Parathyroid adenoma (tissue), 2 donors: ENCODE results near the gene C15orf39.

ENCODE experiments used
- H2AFZ ChIP-seq: fragments of 300-600 bp; sonication (generic); one replicate; pipeline ENCODE4 v1.7.0; 2017; ENCODE audit warnings: antibody characterized with exemption, mild to moderate bottlenecking
- H3K27ac ChIP-seq: fragments of 300-600 bp; sonication (generic); one replicate; pipeline ENCODE4 v1.7.0; 2017
- H3K27me3 ChIP-seq: fragments of 300-600 bp; sonication (generic); one replicate; pipeline ENCODE4 v1.7.0; 2017; ENCODE audit warnings: low read length; ENCODE audit not compliant: control insufficient read depth, insufficient read depth
- H3K36me3 ChIP-seq: fragments of 300-600 bp; sonication (generic); one replicate; pipeline ENCODE4 v1.7.0; 2017; ENCODE audit warnings: low read length; ENCODE audit not compliant: control insufficient read depth, insufficient read depth
- H3K4me1 ChIP-seq: fragments of 300-600 bp; sonication (generic); one replicate; pipeline ENCODE4 v1.7.0; 2017; ENCODE audit warnings: control low read depth
- H3K4me2 ChIP-seq: fragments of 300-600 bp; sonication (generic); one replicate; pipeline ENCODE4 v1.7.0; 2017; ENCODE audit warnings: low read length
- H3K4me3 ChIP-seq: fragments of 300-600 bp; sonication (generic); one replicate; pipeline ENCODE4 v1.7.0; 2017; ENCODE audit warnings: low read depth, low read length
- H3K79me2 ChIP-seq: fragments of 300-600 bp; sonication (generic); one replicate; pipeline ENCODE4 v1.7.0; 2017; ENCODE audit warnings: control low read depth
- H3K9ac ChIP-seq: fragments of 300-600 bp; sonication (generic); one replicate; pipeline ENCODE4 v1.7.0; 2017; ENCODE audit warnings: mild to moderate bottlenecking
- H3K9me3 ChIP-seq: fragments of 300-600 bp; sonication (generic); one replicate; pipeline ENCODE4 v1.7.0; 2017; ENCODE audit warnings: low read length; ENCODE audit not compliant: control insufficient read depth
- TF ChIP-seq, protein P1 (sequence below): fragments of 300-600 bp; sonication (generic); IDR thresholded peaks from one replicate; pipeline ENCODE4 v1.7.0; 2017; ENCODE audit warnings: antibody characterized with exemption, mild to moderate bottlenecking
- donor health status: primary hyperparathyroidism.

Gene C15orf39

DNA sequence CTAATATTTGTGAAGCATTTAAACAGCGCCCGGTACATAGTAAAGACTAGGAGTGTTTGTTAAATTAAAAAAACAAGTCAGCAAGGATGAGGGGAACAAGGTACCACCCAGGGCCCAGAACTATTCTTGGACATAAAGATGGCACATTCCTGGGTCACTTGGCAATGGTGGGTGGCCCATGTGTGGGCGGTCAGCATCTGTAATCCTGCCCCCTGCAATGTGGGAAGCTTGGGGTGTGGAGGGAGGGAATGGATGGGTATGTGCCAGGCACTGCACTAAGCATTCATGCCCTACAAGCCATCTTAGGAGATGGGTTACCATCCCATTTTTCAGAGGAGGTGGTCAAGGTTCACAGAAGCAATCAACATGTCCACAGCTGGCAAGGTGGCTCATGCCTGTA is 7.3 kb upstream of the C15orf39 start:
- no peaks in the 10 kb centered on the region for H3K36me3 ChIP-seq

DNA sequence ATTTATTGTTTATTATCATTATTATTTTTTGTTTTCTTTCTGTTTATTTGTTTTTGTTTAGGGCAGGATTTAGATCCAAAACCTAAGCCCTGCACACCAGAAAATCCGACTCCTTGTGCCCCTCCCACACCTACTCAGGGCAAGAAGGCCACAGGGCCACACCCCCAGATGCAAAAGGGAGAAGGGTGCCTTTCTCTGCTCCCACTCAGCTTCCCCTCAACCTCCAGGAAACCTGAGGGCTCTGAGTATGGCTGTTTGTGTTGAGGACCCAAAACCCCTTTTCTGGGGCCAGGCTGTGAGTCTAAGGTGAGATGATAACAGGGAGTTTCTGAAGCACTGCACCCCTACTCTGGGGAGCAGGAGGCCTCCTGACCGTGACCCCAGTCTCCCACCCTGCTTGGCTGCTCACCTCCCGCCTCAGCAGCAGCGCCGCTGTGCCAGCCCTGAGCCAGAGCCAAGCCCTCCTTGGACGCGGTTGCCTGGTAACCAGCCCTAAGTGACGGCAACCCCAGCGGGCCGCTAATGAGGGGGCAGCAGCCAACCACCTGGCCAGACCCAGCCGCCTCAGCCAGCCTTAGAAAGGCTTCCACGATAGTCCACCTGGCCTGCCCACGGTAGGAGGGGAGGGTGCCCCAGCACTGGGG is 6.4 kb upstream of the C15orf39 start:
- Histone ChIP-seq H3K27me3 (no peaks in the 10 kb centered on the region), H3K4me3 (no peak overlapping the region), H3K9ac (no peak overlapping the region), H3K79me2 (no peaks in the 10 kb centered on the region), H3K9me3 (no peaks in the 10 kb centered on the region), H3K4me1 (peaks cover 13% of the 10 kb centered on the region), H3K36me3 (no peaks in the 10 kb centered on the region), H3K4me2 (no peak overlapping the region), H2AFZ (peak overlapping the region; percentile 81), H3K27ac (peak overlapping the region; percentile 94)
- TF ChIP-seq, protein P1, sequence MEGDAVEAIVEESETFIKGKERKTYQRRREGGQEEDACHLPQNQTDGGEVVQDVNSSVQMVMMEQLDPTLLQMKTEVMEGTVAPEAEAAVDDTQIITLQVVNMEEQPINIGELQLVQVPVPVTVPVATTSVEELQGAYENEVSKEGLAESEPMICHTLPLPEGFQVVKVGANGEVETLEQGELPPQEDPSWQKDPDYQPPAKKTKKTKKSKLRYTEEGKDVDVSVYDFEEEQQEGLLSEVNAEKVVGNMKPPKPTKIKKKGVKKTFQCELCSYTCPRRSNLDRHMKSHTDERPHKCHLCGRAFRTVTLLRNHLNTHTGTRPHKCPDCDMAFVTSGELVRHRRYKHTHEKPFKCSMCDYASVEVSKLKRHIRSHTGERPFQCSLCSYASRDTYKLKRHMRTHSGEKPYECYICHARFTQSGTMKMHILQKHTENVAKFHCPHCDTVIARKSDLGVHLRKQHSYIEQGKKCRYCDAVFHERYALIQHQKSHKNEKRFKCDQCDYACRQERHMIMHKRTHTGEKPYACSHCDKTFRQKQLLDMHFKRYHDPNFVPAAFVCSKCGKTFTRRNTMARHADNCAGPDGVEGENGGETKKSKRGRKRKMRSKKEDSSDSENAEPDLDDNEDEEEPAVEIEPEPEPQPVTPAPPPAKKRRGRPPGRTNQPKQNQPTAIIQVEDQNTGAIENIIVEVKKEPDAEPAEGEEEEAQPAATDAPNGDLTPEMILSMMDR, result no peak

More for the DNA sequence above, 7.3 kb upstream of the C15orf39 start:
- Histone ChIP-seq H3K4me3 (no peak overlapping the region), H3K27ac (no peak overlapping the region), H2AFZ (no peak overlapping the region), H3K27me3 (no peaks in the 10 kb centered on the region), H3K9me3 (no peaks in the 10 kb centered on the region), H3K4me1 (peaks cover 6% of the 10 kb centered on the region), H3K79me2 (no peaks in the 10 kb centered on the region), H3K4me2 (no peak overlapping the region), H3K9ac (no peak overlapping the region)
- TF ChIP-seq, protein P1, result no peak

DNA sequence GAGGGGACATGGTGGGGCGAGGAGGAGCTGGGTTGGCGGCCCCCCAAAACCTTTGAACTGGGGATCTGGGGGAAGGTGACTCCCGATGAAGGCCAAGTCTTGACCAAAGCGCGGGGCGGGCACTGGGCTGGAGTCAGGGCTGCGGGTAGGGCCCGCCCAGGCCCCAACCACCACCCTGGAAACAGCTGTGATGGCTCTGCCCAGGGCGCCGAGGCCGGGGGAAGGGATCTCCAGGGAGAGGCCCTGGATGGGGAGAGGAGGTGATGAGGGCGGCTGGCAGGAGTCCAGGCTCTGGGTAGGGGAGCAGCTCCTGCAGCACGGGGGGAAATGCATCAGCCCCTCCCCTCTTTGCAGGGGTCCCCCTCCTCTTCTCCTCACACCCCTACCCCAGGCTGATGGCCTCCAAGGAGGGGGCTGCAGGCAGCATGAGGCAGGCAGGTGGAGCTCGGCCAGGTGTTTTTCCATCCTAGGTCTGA is 5.9 kb upstream of the C15orf39 start:
- H3K4me1 ChIP-seq, result peaks cover 15% of the 10 kb centered on the region
- no peaks in the 10 kb centered on the region for H3K27me3 ChIP-seq
- H2AFZ ChIP-seq, result peak overlapping the region; percentile 81
- TF ChIP-seq, protein P1, result no peak
- H3K9me3 ChIP-seq, result no peaks in the 10 kb centered on the region
- H3K36me3 ChIP-seq, result no peaks in the 10 kb centered on the region
- peak overlapping the region; percentile 94 for H3K27ac ChIP-seq
- H3K79me2 ChIP-seq, result no peaks in the 10 kb centered on the region
- no peak overlapping the region for H3K9ac ChIP-seq
- H3K4me3 ChIP-seq, result no peak overlapping the region
- no peak overlapping the region for H3K4me2 ChIP-seq

DNA sequence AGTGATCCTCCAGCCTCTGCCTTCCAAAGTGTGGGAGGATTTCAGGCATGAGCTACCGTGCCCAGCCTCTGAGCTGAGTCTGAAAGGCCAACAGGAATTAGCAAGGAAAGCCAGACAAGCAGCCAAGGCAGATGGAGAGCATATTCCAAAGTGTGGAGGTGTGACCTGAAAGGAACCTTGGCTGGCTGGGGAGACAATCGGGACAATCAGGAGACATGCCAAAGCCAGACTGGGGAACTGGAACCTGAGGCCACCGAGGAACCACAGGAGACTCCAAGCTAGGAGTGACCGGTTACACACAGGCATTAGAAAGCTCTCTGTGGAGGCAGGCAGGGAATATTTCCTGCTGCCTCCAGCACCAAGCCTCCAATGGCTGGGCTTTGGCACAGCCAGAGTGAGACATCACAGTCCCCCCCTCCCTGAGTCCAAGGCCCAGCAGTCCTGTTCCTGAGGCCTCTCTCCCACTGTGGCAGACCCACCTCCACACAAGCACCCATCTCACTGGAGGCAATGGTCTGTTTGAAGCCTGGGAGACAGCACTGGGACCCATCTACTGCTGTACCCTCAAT is 4.5 kb upstream of the C15orf39 start:
- TF ChIP-seq, protein P1, result no peak
- Histone ChIP-seq H3K36me3 (no peaks in the 10 kb centered on the region), H3K9me3 (no peaks in the 10 kb centered on the region), H3K4me2 (no peak overlapping the region), H3K79me2 (no peaks in the 10 kb centered on the region), H3K27me3 (no peaks in the 10 kb centered on the region), H3K4me1 (peaks cover 18% of the 10 kb centered on the region), H3K27ac (peak overlapping the region; percentile 94), H3K4me3 (no peak overlapping the region), H2AFZ (peak overlapping the region; percentile 42), H3K9ac (no peak overlapping the region)
